ENCODE results near the gene WNT2B. TPM values are rescaled to one million over a fixed set of nuclear protein-coding genes. Genes with fewer than 3 reads are reported as not detected.

WNT2B gene
- polyA plus RNA-seq, 1 donor (not counting 4 experiments of a cell fraction or from before 2014, with no cell fraction given), result 0.51 TPM

DNA sequence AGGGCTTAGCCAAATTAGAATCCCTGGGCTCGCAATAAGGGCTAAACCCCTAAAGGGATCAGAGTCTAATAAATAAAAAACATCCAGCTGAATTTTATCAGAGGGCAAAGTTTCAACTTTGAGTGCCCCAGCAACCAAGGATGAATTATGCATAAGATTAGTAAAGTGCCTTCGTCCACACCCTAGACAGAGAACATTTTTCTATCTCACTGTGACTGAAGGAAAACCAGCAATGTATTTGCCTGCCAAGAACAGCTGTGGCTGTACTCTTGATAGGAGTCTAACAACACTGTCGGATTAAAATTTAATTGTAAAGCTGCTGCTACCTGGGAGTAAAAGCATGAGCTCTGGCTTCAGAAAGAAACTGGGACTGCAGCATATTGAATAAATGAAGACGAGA lies 23.3 kb downstream of the WNT2B start:
- Histone ChIP-seq H3K9ac (ENCODE audit: control insufficient read depth, extremely low read depth, insufficient read depth, low read length) (no peak overlapping the region), H3K4me1 (ENCODE audit: control insufficient read depth, extremely low read depth, insufficient read depth, low read length) (no peaks in the 10 kb centered on the region), H3K9me3 (ENCODE audit: control insufficient read depth, low read depth, low read length) (no peaks in the 10 kb centered on the region), H3K79me2 (ENCODE audit: control insufficient read depth, insufficient read depth, low read length) (no peaks in the 10 kb centered on the region), H3K4me3 (ENCODE audit: control insufficient read depth in 2 of 3, extremely low read depth in 1 of 3, insufficient read depth in 2 of 3, low read depth in 1 of 3, low read length in 3 of 3) (no peak overlapping the region), H3K27me3 (ENCODE audit: control insufficient read depth, extremely low read depth, insufficient read depth, low read length) (no peaks in the 10 kb centered on the region), H3K36me3 (ENCODE audit: control insufficient read depth in 2 of 2, extremely low read depth in 1 of 2, insufficient read depth in 2 of 2, low read length in 2 of 2) (peaks cover 0 to 4% of the 10 kb centered on the region in 2 experiments), H3K27ac (ENCODE audit: control insufficient read depth, insufficient read depth, low read length) (no peak overlapping the region), H3K4me2 (ENCODE audit: control insufficient read depth, extremely low read depth, insufficient read depth, low read depth, low read length) (no peak overlapping the region), H3K9me1 (ENCODE audit: control insufficient read depth, extremely low read depth, insufficient read depth, low read length) (no peaks in the 10 kb centered on the region), H4K20me1 (ENCODE audit: control insufficient read depth, extremely low read depth, insufficient read depth, low read length) (no peaks in the 10 kb centered on the region), H2AFZ (ENCODE audit: control insufficient read depth, low read length) (no peak overlapping the region)
- FAIRE-seq (no peak), DNase-seq (ENCODE audit: low read depth, low spot score) (no peak)
- no peak for TF ChIP-seq EZH2 (IDR thresholded peaks at IDR 0.05; ENCODE audit: low read length)
- TF ChIP-seq, protein P1, sequence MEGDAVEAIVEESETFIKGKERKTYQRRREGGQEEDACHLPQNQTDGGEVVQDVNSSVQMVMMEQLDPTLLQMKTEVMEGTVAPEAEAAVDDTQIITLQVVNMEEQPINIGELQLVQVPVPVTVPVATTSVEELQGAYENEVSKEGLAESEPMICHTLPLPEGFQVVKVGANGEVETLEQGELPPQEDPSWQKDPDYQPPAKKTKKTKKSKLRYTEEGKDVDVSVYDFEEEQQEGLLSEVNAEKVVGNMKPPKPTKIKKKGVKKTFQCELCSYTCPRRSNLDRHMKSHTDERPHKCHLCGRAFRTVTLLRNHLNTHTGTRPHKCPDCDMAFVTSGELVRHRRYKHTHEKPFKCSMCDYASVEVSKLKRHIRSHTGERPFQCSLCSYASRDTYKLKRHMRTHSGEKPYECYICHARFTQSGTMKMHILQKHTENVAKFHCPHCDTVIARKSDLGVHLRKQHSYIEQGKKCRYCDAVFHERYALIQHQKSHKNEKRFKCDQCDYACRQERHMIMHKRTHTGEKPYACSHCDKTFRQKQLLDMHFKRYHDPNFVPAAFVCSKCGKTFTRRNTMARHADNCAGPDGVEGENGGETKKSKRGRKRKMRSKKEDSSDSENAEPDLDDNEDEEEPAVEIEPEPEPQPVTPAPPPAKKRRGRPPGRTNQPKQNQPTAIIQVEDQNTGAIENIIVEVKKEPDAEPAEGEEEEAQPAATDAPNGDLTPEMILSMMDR (optimal IDR thresholded peaks at IDR 0.05 in 1 of 3, IDR thresholded peaks at IDR 0.05 in 1 of 3, conservative IDR thresholded peaks at IDR 0.05 in 1 of 3; ENCODE audit: extremely low read depth in 1 of 3, insufficient read depth in 2 of 3, low read length in 3 of 3), result no peak
- dilution Hi-C loops (cut with MboI; ENCODE audit: extremely low pct_ligation_motif_present, low sequenced_read_pairs), result no loop called here

DNA sequence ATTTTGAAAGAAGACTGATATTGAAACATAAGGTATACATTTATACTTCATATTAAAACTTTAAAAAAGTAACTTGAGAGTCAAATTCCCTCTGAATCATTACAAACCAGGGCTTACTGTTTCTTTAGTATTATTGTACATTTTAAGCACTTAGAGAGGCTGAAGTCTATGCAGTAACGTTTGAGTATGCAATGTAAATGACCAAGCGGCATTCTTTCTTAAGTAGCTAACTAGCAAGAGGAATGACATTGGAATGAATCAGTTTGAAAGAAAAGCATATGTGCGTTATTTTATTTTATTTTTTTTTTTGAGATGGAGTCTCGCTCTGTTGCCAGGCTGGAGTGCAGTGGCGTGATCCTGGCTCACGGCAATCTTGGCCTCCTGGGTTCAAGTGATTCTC lies 24.3 kb downstream of the WNT2B start:
- H3K4me3 ChIP-seq (ENCODE audit: control insufficient read depth in 2 of 3, extremely low read depth in 1 of 3, insufficient read depth in 2 of 3, low read depth in 1 of 3, low read length in 3 of 3), result no peak overlapping the region
- DNase-seq (ENCODE audit: low read depth, low spot score) (no peak), FAIRE-seq (no peak)
- H3K36me3 ChIP-seq (ENCODE audit: control insufficient read depth in 2 of 2, extremely low read depth in 1 of 2, insufficient read depth in 2 of 2, low read length in 2 of 2), result no peaks in the 10 kb centered on the region
- no peaks in the 10 kb centered on the region for H3K27me3 ChIP-seq (ENCODE audit: control insufficient read depth, extremely low read depth, insufficient read depth, low read length)
- no peaks in the 10 kb centered on the region for H3K4me1 ChIP-seq (ENCODE audit: control insufficient read depth, extremely low read depth, insufficient read depth, low read length)
- no peak overlapping the region for H3K9ac ChIP-seq (ENCODE audit: control insufficient read depth, extremely low read depth, insufficient read depth, low read length)
- H3K27ac ChIP-seq (ENCODE audit: control insufficient read depth, insufficient read depth, low read length), result no peak overlapping the region
- no peaks in the 10 kb centered on the region for H4K20me1 ChIP-seq (ENCODE audit: control insufficient read depth, extremely low read depth, insufficient read depth, low read length)
- no peak for TF ChIP-seq EZH2 (IDR thresholded peaks at IDR 0.05; ENCODE audit: low read length)
- TF ChIP-seq, protein P1 (optimal IDR thresholded peaks at IDR 0.05 in 1 of 3, IDR thresholded peaks at IDR 0.05 in 1 of 3, conservative IDR thresholded peaks at IDR 0.05 in 1 of 3; ENCODE audit: extremely low read depth in 1 of 3, insufficient read depth in 2 of 3, low read length in 3 of 3), result no peak
- dilution Hi-C loops (cut with MboI; ENCODE audit: extremely low pct_ligation_motif_present, low sequenced_read_pairs), result no loop called here
- H3K9me3 ChIP-seq (ENCODE audit: control insufficient read depth, low read depth, low read length), result no peaks in the 10 kb centered on the region
- no peaks in the 10 kb centered on the region for H3K9me1 ChIP-seq (ENCODE audit: control insufficient read depth, extremely low read depth, insufficient read depth, low read length)
- no peak overlapping the region for H3K4me2 ChIP-seq (ENCODE audit: control insufficient read depth, extremely low read depth, insufficient read depth, low read depth, low read length)
- H3K79me2 ChIP-seq (ENCODE audit: control insufficient read depth, insufficient read depth, low read length), result no peaks in the 10 kb centered on the region
- H2AFZ ChIP-seq (ENCODE audit: control insufficient read depth, low read length), result no peak overlapping the region

Measured in keratinocyte (primary cell).